Endothelial cell of hepatic sinusoid (primary cell): ENCODE results near the gene DNAJC5.
"Not testable (repeated sequence)": the region's sequence is repeated elsewhere in the genome, so short reads cannot be mapped to it uniquely, and the experiment has no call there.

ENCODE experiments used
- in situ Hi-C: cut with HindIII; loops from 2 replicates; pipeline ENCODE4 v1.10.0; 2017; ENCODE audit warnings: low sequenced_read_pairs

DNAJC5 gene

DNA sequence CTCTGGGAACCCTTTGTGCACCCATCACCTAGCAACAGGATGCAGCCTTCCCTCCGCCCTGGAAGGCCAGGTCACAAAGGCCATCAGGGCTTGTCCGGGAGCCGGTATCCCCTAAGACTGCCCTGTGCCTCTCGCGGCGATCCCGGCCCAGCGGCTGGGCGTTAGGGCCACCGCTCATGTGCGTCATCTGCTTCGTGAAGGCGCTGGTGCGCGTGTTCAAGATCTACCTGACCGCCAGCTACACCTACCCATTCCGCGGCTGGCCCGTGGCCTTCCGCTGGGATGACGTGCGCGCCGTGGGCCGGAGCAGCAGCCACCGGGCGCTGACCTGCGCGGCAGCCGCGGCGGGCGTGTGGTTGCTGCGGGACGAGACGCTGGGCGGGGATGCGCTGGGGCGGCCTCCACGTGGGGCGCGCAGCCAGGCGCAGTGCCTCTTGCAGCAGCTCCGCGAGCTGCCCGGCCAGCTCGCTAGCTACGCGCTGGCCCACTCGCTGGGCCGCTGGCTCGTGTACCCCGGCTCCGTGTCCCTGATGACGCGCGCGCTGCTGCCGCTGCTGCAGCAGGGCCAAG is 33.5 kb upstream of the DNAJC5 start, which contains the start of gene ABHD16B:
ABHD16B (plus strand) TSS at position 134 of the 570 bp plus-strand sequence; CDS start at position 177, 43 bp downstream.
- in situ Hi-C loops: no loop called here

DNA sequence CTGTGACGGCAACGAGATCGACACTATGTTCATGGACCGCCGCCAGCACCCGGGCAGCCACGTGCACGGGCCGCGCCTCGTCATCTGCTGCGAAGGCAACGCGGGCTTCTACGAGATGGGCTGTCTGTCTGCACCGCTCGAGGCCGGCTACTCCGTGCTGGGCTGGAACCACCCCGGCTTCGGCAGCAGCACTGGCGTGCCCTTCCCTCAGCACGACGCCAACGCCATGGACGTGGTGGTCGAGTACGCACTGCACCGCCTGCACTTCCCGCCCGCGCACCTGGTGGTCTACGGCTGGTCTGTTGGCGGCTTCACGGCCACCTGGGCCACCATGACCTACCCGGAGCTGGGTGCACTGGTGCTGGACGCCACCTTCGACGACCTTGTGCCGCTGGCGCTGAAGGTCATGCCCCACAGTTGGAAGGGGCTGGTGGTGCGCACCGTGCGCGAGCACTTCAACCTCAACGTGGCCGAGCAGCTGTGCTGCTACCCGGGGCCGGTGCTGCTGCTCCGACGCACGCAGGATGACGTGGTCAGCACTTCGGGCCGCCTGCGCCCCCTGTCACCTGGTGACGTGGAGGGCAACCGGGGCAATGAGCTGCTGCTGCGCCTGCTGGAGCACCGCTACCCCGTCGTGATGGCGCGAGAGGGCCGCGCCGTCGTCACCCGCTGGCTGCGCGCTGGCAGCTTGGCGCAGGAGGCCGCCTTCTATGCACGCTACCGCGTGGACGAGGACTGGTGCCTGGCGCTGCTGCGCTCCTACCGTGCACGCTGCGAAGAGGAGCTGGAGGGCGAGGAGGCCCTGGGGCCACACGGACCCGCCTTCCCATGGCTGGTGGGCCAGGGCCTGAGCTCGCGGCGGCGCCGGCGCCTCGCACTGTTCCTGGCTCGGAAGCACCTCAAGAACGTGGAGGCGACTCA is 32.7 kb upstream of the DNAJC5 start:
- in situ Hi-C loops: no loop called here

DNA sequence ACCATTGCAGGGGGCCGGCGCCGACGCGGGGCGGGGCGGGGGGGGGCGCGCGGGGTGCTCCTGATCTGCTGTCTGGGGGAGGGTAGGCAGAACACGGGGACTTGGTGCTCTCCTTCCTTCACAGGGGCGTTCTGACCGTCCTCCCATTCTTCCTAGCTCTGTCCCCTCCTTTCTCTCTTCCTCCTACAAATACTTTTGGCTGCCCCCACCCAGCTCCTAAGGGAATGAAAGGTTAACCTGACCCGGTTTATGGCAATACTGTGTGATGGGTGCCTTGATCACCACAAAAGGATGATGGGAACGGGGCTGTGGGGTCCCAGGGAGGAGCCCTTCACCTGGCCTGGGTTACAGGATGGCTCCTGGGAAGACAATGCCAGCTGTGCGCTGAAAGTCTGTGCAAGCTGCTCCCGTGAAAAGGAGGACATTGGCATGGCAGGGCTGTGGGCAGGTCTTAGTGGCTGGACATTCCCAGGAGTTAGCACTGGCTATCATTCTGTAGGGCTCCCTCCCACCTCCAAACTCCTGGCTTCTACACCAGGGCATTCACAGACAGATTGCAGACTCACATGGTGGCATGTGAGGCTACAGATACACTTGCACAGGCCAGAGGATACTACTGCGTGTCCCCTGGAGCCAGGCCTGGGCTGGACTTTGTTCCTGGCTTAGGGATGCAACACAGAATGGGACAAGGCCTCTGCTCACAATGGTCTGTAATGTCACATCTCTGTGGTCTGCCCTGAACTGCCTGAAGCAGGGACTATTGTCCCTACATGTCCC is 31.7 kb upstream of the DNAJC5 start:
- in situ Hi-C loops: no loop called here

DNA sequence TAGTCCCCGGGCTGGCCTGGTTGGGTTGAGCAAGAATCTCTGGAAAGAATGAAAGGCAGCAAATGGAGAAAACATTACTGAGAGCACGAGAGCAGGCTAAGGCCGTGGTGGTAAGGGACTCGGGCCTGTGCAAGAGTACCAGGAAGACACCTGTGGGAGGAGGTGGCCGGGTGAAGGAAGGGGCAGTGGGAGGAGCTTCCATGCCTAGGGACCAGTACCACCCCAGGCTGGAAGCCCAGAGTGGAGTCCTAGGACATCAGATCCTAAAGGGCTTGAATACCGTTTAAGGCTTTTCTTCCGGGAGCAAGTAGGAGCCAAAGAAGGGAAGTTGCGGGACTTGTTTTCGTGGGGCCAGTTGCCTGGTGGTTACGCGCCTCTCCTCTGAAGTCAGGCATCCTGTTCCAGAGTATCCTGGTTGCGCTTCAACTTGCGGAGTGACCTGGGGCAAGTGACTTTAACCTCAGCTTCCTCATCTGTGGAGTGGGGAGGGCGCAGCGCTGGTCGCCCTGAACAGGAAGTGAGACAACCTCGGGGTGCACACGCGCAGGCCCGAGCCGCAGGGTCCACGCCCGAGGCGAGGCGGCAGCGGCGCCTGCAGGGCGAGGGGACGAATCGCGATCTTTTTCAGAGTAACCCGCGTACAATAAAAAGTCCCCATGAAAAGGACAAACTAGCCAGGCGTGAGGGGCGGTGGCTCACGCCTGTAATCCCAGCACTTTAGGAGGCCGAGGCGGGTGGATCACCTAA is 31.0 kb upstream of the DNAJC5 start:
- in situ Hi-C loops: no loop called here

DNA sequence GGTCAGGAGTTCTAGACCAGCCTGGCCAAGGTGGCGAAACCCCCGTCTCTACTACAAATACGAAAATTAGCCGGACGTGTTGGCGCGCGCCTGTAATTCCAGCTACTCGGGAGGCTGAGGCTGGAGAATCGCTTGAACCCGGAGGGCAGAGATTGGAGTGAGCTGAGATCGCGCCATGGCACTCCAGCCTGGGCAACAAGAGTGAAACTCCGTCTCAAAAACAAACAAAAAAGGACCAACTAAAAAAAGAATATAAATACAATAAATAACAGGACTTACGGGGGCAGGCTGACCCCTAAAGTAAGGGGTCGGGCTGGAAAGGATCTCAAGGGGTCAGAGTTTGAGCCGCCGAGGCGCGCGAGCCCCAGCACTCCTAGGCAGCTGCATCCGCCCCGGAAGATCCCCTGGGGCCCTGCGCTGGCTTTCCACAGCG is 30.4 kb upstream of the DNAJC5 start:
- in situ Hi-C loops: no loop called here

DNA sequence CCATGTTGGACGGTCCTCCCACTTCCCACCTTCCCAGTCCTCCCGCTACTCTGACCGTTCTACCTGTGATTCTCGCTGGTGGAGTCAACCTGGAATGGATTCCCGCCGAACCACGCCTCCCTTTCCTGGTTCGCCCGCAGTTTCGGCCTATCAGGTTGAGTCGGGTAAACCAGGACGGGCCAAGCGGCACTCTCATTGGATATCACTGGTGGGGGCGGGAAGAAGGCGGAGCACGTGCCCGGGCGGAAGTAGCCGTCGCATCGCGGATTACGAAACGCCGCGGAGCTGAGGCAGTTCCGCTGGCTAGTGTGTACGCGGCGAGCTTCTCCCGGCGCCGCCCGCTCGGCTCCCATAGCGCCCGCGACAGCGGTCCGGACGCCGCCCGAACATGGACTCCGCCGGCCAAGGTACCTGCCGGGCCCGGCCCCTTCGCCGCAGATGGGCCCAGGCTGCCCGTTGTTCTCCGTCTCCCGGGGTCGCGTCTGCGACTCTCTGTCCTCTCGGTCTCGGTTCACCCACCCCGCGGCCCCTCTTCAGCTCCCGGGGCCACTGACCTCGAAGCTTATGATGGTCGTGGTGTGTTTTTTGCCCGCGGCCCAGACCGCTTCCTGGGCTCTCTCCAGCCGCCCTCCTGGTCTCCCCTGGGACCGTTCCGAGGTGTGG is 29.8 kb upstream of the DNAJC5 start, which contains the start of gene TPD52L2:
TPD52L2 (plus strand) TSS at position 293 of the 663 bp plus-strand sequence; CDS start at position 389, 96 bp downstream.
- in situ Hi-C loops: no loop called here

DNA sequence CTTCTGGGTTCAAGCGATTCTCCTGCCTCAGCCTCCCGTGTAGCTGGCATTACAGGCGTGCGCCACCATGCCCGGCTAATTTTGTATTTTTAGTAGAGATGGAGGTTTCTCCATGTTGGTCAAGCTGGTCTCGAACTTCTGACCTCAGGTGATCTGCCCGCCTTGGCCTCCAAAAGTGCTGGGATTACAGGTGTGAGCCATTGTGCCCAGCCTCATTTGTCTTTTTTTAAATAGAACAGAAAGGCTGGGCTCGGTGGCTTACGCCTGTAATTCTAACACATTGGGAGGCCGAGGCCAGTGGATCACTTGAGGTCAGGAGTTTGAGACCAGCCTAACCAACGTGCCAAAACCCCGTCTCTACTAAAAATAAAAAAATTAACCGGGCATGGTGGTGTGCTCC is 27.9 kb upstream of the DNAJC5 start:
- in situ Hi-C loops: not testable (repeated sequence)

DNA sequence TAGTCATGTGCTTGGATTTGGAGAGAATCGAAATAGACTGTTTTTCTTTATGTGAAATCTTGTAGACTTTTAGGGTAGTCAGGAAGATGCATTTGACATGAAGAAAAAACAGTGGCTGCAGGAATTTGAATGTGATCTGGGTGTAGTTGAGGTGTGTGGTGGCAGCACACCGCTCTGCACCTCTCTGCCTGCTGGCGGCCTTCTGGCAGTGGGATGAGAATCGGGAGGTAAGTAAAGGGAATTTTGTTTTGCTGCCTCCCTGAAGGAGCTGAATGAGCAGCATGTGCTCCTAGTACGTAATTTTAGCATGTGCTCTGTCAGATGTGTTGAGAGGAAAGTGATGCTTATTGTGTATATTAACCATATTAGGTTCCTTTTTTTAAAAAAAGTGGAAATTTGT is 26.7 kb upstream of the DNAJC5 start:
- in situ Hi-C loops: no loop called here

DNA sequence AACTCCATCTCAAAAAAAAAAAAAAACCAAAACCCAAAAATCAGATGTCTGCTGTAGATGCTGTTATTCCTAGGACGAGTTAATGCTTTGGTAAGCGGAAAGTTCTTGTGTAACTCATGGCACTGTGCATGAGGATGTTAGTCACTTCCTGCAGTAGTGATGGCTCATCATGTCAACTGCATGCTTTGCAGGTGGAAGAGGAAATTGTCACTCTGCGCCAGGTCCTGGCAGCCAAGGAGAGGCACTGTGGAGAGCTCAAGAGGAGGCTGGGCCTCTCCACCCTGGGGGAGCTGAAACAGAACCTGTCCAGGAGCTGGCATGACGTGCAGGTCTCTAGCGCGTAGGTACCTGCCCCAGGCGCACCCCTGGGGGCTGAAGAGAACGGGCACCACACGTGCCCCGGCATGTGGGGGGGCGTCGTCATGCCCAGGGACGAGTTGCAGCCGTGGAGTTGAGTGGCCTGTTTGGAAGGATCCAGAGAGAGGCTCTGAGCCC is 21.4 kb upstream of the DNAJC5 start:
- in situ Hi-C loops: loop anchor here (10.0 kb wide), 1 partner anchor 181 kb away; no protein-coding TSS in a partner anchor

DNA sequence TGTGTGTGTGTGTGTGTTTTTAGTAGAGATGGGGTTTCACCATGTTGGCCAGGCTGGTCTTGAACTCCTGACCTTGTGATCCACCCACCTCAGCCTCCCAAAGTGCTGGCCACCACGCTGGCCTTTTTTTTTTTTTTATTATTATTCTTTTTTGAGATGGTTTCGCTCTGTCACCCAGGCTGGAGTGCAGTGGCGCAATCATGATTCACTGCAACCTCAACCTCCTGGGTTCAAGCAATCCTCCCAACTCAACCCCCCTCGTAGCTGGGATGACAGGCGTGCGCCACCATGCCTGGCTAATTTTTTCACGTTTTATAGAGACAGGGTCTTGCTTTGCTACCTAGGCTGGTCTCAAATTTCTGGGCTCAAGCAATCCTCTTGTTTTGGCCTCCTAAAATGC is 20.7 kb upstream of the DNAJC5 start:
- in situ Hi-C loops: loop anchor here (10.0 kb wide), 1 partner anchor 181 kb away; no protein-coding TSS in a partner anchor

DNA sequence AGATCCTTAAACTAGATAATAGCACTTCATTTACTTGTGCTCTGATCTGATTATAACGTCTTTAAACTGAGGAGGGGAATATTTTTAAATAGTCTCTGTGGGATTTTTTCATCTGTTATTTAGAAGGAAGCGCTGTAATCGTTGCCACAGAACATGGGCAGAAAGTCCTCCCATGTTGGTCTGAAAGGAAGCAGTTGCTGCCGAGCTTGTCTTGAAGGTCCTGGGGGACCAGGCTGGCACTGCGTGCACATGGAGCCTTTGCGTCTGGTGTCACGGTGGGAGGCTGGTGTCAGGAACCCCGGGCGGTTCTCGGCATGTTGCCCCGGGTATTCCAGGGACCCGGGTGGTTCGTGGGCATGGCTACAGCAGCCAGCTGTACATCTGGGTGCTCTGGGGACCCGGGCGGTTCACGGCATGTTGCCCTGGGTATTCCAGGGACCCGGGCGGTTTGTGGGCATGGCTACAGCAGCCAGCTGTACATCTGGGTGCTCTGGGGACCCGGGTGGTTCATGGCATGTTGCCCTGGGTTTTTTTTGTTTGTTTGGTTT is 18.4 kb upstream of the DNAJC5 start:
- in situ Hi-C loops: loop anchor here (5.0 to 10.0 kb wide), 2 partner anchors 99 to 178 kb away; no protein-coding TSS in a partner anchor

DNA sequence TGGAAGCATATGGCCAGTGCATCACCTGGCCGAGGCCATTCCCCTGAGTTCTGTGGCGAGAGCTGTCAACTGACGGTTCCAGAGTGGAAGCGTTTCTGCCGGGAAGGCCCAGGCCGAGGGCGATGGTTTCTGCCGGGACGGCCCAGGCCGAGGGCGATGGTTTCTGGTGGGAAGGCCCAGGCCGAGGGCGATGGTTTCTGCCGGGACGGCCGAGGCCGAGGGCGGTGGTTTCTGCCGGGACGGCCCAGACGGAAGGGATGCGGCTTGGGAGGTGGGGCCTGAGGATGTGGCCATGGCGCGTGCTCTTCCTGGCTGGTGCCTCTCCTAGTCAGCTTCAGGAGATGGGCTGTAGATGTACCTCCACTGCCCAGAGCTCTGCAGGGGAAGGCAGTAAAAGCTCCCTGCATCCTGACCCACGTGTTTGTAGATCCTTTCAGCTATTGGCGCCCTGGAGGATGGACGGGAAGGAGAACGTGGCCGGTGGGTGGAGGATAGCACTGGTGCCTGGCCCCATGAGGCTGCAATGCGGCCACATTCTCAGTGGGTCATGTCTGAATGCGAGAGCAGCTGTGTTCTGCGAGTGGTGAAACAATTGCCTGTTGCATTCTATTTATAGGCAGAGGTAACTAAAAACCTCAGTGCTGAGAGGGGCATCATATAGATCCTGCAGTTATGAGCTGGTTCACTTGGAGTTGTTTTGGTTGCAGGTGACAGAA is 17.0 kb upstream of the DNAJC5 start:
- in situ Hi-C loops: loop anchor here (5.0 to 10.0 kb wide), 2 partner anchors 101 to 177 kb away; no protein-coding TSS in a partner anchor

DNA sequence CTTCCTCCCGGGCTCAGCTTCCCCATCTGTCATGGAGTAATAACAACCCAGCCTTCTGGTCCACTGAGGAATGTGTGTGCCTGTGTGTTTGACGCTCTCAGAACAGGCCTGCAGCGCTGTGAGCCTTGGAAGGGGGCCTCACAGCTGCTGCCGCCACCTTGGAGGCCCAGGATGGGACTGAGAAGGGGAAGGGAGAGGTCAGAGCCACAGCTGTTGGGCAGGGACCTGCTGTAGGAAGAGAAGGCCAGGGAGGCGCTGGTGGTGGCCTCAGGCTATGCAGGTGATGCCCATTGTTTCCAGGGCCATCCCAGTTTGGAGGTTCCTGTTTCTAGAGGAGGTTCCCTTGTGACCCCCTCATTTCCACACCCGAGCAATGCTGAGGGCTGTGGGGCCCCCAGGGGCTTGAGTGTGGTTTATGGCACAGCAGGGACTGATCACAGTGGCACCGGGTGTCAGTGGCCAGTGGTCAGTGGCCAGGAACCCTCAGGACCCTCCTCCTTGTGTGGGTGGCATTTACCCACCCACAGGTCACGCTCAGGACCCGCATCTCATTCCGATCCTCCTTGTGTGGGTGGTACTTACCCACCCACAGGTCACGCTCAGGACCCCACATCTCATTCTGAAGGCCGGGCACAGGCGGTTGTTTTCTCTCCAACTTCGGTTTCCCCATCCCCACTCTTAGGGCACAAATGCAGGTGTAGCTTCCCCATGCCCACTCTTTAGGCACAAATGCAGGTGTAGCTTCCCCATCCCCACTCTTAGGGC is 15.8 kb upstream of the DNAJC5 start:
- in situ Hi-C loops: loop anchor here (5.0 to 10.0 kb wide), 2 partner anchors 102 to 176 kb away; no protein-coding TSS in a partner anchor

DNA sequence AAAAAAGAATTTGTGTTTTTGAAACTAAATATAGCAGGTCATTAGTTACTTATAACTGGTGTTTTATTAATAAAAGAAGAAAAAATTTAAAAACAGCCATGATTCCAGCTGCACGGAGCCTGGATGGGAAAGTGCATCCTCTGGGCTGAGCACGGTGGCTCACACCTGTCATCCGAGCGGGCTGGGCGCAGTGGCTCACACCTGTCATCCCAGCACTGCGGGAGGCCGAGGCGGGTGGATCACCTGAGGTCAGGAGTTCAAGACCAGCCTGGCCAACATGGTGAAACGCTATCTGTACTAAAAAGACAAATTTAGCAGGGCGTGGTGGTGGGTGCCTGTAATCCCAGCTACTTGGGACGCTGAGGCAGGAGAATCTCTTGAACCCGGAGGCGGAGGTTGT is 14.0 kb upstream of the DNAJC5 start:
- in situ Hi-C loops: loop anchor here (5.0 kb wide), 1 partner anchor 344 kb away; the partner anchor contains the start of gene PTK6

DNA sequence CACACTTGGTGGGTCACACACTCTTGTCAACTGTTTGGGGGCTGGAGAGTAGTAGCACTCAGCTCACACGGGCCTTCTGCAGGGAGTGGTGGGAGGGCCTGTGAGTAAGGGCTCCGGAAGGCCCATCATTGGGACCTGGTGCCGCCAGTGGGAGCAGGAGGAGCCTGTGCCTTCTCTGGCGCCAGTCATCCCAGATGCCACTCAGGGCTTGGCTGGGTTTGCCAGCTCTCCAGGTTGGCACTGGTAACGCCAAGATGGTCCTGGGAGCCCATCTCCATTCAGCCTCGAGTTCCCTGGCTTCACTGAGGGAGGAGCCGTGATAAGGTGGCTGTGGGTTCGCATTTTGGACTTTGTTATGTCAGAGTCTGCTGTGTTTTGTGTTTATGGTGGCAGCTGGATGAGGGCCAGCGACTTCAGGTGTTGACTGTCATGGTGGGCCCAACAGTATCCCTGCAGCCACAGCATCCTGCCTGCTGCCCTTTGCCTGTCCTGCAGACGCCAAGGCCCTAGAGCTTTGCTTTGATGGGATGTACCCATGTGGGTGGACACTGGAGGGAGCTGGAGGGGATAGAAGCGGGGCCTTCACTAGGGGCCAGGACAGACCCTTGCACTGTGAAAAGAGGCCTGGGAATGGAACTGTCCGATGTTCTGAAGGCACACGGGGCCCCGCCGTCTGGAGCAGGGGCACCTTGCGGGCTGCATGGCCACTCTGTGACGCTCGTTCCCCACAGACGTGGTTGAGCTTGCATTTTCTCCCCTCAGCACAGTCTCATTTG is 13.3 kb upstream of the DNAJC5 start:
- in situ Hi-C loops: loop anchor here (5.0 kb wide), 1 partner anchor 344 kb away; the partner anchor contains the start of gene PTK6

DNA sequence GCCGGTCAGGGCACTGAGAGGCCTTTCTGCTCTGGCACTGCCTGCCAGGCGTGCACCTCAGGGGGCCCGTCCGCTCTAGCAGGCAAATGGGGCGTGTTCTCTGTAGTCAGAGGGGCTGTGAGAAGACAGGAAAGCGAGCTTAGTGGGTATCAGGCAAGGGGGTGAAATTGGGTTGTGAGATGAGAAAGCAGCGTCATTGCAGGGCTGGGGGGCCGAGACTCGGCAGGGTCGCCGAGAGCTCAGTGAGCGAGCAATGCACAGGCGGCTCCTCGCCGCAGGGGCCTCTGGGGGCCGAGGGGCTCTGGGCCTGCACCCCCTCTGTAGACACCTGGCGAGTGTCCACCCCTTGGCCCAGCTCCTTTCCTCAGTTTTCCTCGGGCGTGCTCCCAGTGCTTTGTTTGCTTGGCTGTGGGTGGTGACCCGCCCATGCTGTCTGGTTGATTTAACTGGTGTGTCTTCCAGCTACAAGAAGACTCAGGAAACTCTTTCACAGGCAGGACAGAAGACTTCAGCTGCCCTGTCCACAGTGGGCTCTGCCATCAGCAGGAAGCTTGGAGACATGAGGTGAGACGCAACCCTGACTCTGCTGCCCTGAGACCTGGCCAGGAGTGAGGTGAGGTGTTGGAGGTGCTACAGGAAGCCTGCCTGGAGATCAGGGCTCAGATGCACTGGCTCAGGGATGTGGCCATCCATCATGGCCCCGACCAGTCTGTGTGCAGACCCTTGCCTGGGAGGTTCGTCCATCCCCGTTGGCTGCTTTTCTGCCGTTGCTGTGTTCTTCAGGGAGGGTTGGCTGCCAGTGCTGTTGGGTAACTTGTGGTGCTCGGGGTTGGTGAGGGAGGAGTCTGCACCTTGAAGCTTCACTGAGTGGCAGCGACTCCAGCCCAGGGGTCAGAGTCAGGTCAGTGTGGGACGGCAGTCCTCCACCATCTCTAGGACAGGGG is 12.4 kb upstream of the DNAJC5 start:
- in situ Hi-C loops: loop anchor here (5.0 kb wide), 1 partner anchor 345 kb away; the partner anchor contains the start of gene PTK6
